HG02884 (cell line): ENCODE results near the gene PPIH.
"Not testable (repeated sequence)": the region's sequence is repeated elsewhere in the genome, so short reads cannot be mapped to it uniquely, and the experiment has no call there.

ENCODE experiments used
- ATAC-seq: cut with Tn5 transposase; IDR thresholded peaks from one replicate; pipeline ENCODE4 v1.9.1; 2021; ENCODE audit warnings: mild to moderate bottlenecking, moderate library complexity; ENCODE audit not compliant: unreplicated experiment

Gene PPIH

GRCh38 chr1:42681741-42682483, 23.7 kb downstream of the PPIH start, which contains the start of gene YBX1:
Gene YBX1, plus strand, starts transcription at chr1:42682418. Its CDS starts 148 bp downstream, at chr1:42682566.
- peak; percentile 84 for ATAC-seq

DNA sequence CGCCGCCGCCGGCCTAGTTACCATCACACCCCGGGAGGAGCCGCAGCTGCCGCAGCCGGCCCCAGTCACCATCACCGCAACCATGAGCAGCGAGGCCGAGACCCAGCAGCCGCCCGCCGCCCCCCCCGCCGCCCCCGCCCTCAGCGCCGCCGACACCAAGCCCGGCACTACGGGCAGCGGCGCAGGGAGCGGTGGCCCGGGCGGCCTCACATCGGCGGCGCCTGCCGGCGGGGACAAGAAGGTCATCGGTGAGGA, 24.2 kb downstream of the PPIH start:
- ATAC-seq: peak; percentile 9

GRCh38 chr1:42682739-42683531, 24.7 kb downstream of the PPIH start:
- ATAC-seq: peak; percentile 43

DNA sequence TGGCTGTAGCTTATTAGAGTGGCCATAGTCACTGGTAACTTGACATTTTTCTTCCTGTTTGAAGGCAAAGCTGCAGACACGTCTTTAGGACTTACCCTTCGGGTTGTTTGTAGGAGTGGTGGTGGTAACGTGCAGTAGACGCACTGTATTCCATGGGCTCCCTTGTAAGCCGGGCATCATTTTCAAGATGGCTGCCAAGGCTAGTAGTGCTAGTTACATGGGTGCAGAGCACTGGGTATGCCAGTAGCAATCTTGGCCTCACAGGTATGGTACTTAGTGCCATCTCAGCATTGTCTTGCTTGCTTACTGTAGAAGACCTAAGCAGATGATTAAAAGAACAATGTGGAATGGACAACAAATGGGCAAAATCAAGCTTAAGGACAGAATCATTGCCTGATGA, 25.9 kb downstream of the PPIH start:
- no peak for ATAC-seq

DNA sequence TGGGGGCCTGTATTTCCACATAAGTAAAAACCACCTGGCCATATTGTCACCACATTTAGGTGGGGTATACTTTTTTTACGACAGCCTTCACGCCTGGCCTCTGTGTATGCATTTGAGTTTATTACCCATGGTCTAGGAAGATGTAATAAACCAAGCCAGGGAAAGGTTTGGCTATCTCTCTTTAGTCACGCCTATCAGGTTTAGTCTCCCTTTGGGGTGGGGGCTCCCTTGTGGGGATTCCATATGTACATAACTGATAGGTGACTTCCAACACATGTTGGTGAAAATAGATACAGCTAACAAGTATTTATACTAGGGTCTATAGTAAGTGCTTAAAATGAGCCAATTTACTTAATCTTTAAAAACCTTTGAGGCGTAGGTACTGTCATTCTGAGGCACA, 28.2 kb downstream of the PPIH start:
- no peak for ATAC-seq

DNA sequence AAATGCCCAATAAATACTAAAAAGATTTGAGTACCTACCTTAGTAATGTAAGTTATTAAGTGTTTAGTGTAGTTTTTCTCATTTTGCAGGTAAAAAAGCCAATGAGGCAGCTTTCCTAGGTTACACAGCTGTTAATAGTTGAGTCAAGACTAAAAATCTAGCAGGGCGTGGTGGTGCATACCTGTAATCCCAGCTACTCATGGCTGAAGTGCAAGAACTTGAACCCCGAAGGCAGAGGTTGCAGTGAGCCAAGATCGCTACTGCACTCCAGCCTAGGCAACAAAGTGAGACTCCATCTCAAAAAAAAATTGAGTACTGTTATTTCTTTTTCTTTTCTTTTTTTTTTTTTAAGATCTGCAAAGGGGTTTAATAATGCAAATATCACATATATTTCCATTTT, 31.7 kb downstream of the PPIH start:
- ATAC-seq: no peak

- no peak for ATAC-seq
Measured at GRCh38 chr1:42690477-42691156, 32.4 kb downstream of the PPIH start.

DNA sequence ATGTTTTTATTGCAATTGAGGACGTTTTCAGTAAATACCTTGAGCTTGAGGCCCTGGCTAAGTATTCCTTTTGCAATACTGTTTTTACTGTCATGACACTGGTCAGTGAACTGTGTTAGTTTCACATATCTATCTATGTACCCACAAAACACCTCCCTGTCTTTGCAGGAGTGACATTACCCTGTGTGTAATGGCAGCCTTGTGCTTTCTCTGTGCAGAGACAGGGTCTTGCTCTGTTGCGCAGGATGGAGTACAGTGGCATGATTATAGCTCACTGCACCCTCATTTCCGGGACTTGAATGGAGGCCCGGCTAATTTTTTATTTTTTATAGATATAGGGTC, 32.9 kb downstream of the PPIH start:
- ATAC-seq: no peak

DNA sequence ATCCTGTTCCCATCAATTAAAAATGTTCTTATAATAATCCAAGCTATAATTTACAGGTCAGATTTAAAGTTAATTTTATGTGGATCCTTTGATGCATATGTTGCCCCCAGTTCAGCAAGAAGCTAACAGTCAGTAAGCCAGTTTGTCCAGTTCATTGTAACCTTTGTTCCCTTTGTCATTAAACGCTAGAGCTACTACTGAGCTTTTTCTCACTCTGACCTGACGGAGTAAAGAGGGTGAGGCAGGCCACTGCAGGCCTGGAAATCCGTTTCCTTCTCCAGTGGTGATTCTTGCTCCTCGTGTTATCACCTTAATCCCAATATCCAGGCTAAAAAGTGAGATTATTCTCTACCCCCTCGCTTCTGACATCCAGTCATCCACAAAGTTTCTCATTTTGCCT, 34.2 kb downstream of the PPIH start:
- ATAC-seq: no peak

- no peak for ATAC-seq
Measured at GRCh38 chr1:42692911-42693310, 34.7 kb downstream of the PPIH start.

GRCh38 chr1:42698081-42698813, 40.0 kb downstream of the PPIH start:
- ATAC-seq: no peak

- ATAC-seq: no peak
Measured at GRCh38 chr1:42700006-42700405, 41.8 kb downstream of the PPIH start.

GRCh38 chr1:42703888-42704464, 45.8 kb downstream of the PPIH start:
- ATAC-seq: no peak

GRCh38 chr1:42712808-42713207, 54.6 kb downstream of the PPIH start:
- ATAC-seq: not testable (repeated sequence)

DNA sequence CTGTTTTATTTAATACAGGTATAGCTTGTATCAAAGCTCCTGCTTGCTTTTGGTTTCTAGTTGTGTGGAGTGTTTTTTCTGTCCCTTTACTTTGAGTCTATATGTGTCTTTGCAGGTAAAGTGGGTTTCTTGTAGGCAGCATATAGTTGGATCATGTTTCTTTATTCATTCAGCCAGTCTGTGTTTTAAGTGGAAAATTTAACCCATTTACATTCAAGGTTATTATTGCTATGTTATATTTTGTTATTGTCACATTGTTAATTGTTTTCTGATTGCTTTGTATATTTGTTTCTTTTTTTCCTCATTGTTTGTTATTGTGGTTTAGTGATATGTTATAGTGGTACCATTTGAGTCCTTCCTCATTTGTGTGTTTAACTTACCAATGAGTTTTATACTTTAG, 55.1 kb downstream of the PPIH start:
- ATAC-seq: no peak

- ATAC-seq: not testable (repeated sequence)
Measured at GRCh38 chr1:42714441-42714840, 56.2 kb downstream of the PPIH start.

- no peak for ATAC-seq
Measured at GRCh38 chr1:42720868-42721267, 62.6 kb downstream of the PPIH start.

GRCh38 chr1:42721926-42722325, 63.7 kb downstream of the PPIH start:
- no peak for ATAC-seq

GRCh38 chr1:42722403-42722802, 64.2 kb downstream of the PPIH start:
- ATAC-seq: not testable (repeated sequence)

DNA sequence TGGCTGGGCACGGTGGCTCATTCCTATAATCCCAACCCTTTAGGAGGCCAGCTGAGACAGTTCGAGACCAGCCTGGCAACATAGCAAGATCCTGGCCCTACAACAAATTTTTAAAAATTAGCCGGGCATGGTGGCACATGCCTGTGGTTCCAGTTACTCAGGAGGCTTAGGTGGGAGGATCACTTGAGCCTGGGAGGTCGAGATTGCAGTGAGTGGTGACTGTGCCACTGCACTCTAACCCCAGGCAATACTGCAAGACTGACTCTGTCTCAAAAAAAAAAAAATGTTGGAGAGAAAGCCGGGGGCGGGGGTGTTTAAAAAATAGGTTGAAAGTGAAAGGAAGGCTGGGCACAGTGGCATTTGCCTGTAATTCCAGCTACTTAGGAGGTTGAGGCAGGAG, 65.3 kb downstream of the PPIH start:
- no peak for ATAC-seq

DNA sequence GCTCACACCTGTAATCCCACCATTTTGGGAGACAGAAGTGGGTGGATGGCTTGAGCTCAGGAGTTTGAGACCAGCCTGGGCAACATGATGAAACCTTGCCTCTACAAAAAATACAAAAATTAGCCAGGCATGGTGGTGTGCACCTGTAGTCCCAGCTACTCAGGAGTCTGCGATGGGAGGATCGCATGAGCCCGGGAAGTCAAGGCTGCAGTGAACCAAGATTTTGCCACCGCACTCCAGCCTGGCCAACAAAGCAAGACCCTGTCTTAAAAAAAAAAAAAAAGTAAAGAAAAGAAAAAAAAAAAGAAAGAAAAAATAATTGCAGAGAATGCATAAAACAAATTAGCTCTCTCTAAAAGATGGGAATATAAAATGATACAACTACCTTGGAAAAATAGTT, 67.6 kb downstream of the PPIH start:
- ATAC-seq: not testable (repeated sequence)
